Psoas muscle (tissue), 8 donors: ENCODE results near the gene EXOC2. TPM values are rescaled to one million over a fixed set of nuclear protein-coding genes. Genes with fewer than 3 reads are reported as not detected.

ENCODE experiments used
- ATAC-seq, 4 donors: fragments of 200-7000 bp; cut with Tn5 transposase; one replicate each; pipeline ENCODE4 v1.9.1; 2020; ENCODE audit warnings: moderate library complexity in 3 of 4, mild to moderate bottlenecking in 2 of 4
- DNase-seq, 2 donors: peaks; one replicate each; pipeline ENCODE4 v3.0.0-alpha.2; 2020
- H3K27ac ChIP-seq: fragments of 200-600 bp; one replicate; pipeline ENCODE4 v1.8.0; 2022
- H3K27me3 ChIP-seq, 3 donors: fragments of 200-600 bp in 1 of 3; one replicate each; pipeline versions ENCODE4 v1.6.1 to v1.8.0; 2013 to 2022; ENCODE audit warnings: low read length in 2 of 3, mild to moderate bottlenecking in 2 of 3, moderate library complexity in 1 of 3; ENCODE audit not compliant: insufficient read depth in 3 of 3
- H3K36me3 ChIP-seq, 2 donors: fragments of 200-600 bp in 1 of 2; one replicate each; pipeline versions ENCODE4 v1.6.1 to v1.8.0; 2013 to 2022; ENCODE audit warnings: low read depth in 1 of 2, mild to moderate bottlenecking in 1 of 2, moderate library complexity in 1 of 2; ENCODE audit not compliant: insufficient read depth in 1 of 2
- H3K4me1 ChIP-seq: fragments of 200-600 bp; one replicate; pipeline ENCODE4 v1.8.0; 2022
- H3K4me3 ChIP-seq: fragments of 200-600 bp; one replicate; pipeline ENCODE4 v1.8.0; 2022; ENCODE audit warnings: mild to moderate bottlenecking
- H3K9me3 ChIP-seq: fragments of 200-600 bp; one replicate; pipeline ENCODE4 v1.8.0; 2022
- CTCF ChIP-seq: fragments of 200-600 bp; IDR thresholded peaks from one replicate; pipeline ENCODE4 v1.8.0; 2022; ENCODE audit warnings: antibody characterized with exemption
- WGBS, 3 donors: extraction: QIAGEN DNeasy Blood & Tissue Kit; methylation state at CpG; one replicate each; pipeline versions ENCODE4 v1.1.6 to v1.1.7; 2013; 5-methylcytosine and 5-hydroxymethylcytosine counted together
- intact Hi-C, 2 donors: fragments of 100-400 bp; cut with DNase I; formaldehyde crosslinking; loops; one replicate each; pipeline versions ENCODE4 v1.11.0 to v1.14.2; 2022
- polyA plus RNA-seq, 3 donors: library from polyadenylated mRNA; stranded (reverse); fragments of 200-250 nt; gene quantifications; one replicate each; pipeline ENCODE4 v1.2.3, GENCODE V29; 2013
- total RNA-seq, 4 donors: library from RNA; stranded (reverse); fragmentation: NEBNext Ultra II Directional in 2 of 4; extraction: Animal tissue kit (Norgen Biotek cat#: 25700) in 2 of 4; gene quantifications; one replicate each; pipeline versions ENCODE4 v1.2.1 to v1.2.4, GENCODE V29; 2021 to 2023
- donor health status: healthy with polysubstance abuse.
- donor health status: DM: no; HTN: no; CAD: no; lungs with moderate emphysema.
- donor health status: Bipolar disorder and iron deficiency.
- donor health status: healthy.
- donor health status: DM: yes; HTN: yes; CAD: no.
- donor health status: DM: no; HTN: no; CAD: no.
- donor health status: DM: no; HTN: no; CAD: no.
- donor health status: DM: yes; HTN: yes; CAD: no.

The EXOC2 gene
- total and polyA plus RNA-seq, 7 donors: 5.7 to 15.9 (median 8.0) TPM

DNA sequence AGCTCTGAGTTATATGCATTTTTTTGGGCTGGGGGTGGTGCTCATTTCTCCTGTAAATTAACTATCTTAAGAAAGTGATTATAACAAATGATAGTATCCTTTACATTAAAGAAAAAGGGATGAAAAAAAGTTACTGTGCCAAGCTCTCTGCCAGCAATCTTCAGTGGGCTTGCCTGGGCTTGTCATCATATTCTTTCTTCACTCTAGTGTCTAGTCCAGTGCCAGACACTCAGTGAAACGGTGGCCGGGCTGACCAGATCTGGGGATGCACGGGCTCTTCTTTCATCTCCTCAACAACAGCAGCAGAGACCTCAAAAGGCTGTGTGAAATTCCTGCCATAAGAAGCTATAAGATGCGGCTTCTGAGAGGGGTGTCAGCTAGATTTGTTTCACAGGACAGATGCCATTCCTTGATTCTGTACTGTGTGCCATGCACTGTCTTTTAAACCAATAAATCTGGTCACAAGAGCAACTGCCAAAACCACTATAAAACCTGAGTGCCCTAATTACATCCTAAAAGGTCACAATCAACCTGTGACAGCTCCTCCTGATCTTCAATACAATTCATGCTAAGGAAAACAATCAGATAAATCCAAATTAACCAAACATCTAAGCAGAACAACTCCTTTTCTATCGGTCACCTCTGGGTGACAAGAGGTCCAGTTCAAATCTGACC, 12.1 kb downstream of the EXOC2 start:
- no peak for TF ChIP-seq CTCF
- Histone ChIP-seq H3K27ac (peak overlapping the region; percentile 23), H3K27me3 (no peaks in the 10 kb centered on the region), H3K9me3 (no peaks in the 10 kb centered on the region), H3K4me1 (peaks cover 41% of the 10 kb centered on the region), H3K36me3 (no peaks in the 10 kb centered on the region), H3K4me3 (no peak overlapping the region)
- intact Hi-C loops: loop anchor here in 1 of 2 donors (10.0 kb wide), 1 partner anchor 56 kb away; no protein-coding TSS in a partner anchor
- WGBS, 3 donors: 77 to 88% (median 79%) methylated on average over 5 of the region's 5 CpGs
- DNase-seq (no peak), ATAC-seq (peak in 1 of 4 donors; percentile 49)

DNA sequence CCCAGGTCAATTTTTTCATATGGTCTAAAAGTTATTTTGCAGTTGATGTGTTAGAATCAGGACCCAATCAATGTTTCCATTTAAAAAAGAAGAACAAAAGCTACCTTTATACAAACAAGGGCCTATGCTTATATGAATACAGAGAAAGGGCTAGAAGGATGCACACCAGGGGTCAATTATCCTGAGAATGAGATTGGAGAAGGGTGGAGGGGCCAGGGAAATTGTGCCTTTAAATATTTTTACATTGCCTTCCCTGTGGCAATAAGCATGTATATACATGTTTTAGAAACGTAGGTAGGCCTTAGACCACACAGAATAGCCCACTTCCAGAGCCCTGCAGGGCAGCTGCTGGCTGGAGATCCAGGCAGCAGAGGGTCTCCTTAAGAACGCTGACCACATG, 12.7 kb downstream of the EXOC2 start:
- Histone ChIP-seq H3K27me3 (no peaks in the 10 kb centered on the region), H3K9me3 (no peaks in the 10 kb centered on the region), H3K4me1 (peaks cover 41% of the 10 kb centered on the region), H3K27ac (peak overlapping the region; percentile 23), H3K36me3 (no peaks in the 10 kb centered on the region), H3K4me3 (no peak overlapping the region)
- WGBS, 3 donors: 75 to 77% (median 76%) methylated on average over 2 of the region's 2 CpGs
- intact Hi-C loops: loop anchor here in 1 of 2 donors (10.0 kb wide), 1 partner anchor 55 kb away; no protein-coding TSS in a partner anchor
- ATAC-seq (no peak), DNase-seq (no peak)
- TF ChIP-seq CTCF: no peak

DNA sequence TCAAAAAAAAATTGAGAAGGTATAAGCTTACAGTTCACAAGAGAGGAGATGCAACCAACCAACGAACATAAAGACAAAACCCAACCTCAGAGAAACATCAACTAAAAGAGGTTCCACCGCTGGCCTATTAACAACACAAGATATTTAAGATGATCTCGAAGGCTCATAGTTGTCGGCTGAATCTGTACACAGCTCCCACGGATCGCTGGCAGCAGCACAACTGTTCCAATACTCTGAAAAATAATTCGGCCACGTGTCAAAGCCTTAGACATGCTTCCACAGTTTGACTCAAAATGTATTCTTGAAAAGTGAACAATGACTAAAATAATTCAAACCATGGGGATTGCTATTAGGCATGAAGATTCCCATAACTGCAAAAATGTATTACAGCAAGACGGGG, 13.7 kb downstream of the EXOC2 start:
- Histone ChIP-seq H3K27ac (no peak overlapping the region), H3K36me3 (no peaks in the 10 kb centered on the region), H3K4me1 (peaks cover 37% of the 10 kb centered on the region), H3K4me3 (no peak overlapping the region), H3K9me3 (no peaks in the 10 kb centered on the region), H3K27me3 (no peaks in the 10 kb centered on the region)
- intact Hi-C loops: no loop called here
- ATAC-seq: no peak
- no peak for DNase-seq
- WGBS, 3 donors: 47 to 63% (median 57%) methylated on average over 9 of the region's 9 CpGs
- TF ChIP-seq CTCF: no peak

- ATAC-seq: peak in 1 of 4 donors; percentile 38
- intact Hi-C loops: no loop called here
These were observed 14.4 kb downstream of the EXOC2 start for GRCh38 chr6:678520-678919.

More at GRCh38 chr6:678520-678919, 14.4 kb downstream of the EXOC2 start:
- no peak overlapping the region for H3K27ac ChIP-seq
- H3K4me1 ChIP-seq: peaks cover 35% of the 10 kb centered on the region
- DNase-seq: no peak
- no peaks in the 10 kb centered on the region for H3K27me3 ChIP-seq
- H3K4me3 ChIP-seq: no peak overlapping the region
- TF ChIP-seq CTCF: no peak
- no peaks in the 10 kb centered on the region for H3K9me3 ChIP-seq
- 62 to 68% (median 67%) methylated on average over 3 of the region's 3 CpGs for WGBS, 3 donors
- H3K36me3 ChIP-seq: no peaks in the 10 kb centered on the region
